Measurements from ENCODE around the gene OR52L1.
"Not testable (repeated sequence)": the region's sequence is repeated elsewhere in the genome, so short reads cannot be mapped to it uniquely, and the experiment has no call there.

- not testable (repeated sequence) for TF ChIP-seq ZNF274 (IDR thresholded peaks at IDR 0.05; ENCODE audit: insufficient read depth, insufficient read length); SMC3 (IDR thresholded peaks at IDR 0.05; ENCODE audit: borderline replicate concordance, low read length)
Measured at GRCh38 chr11:5960704-5961320, 26.0 kb downstream of the OR52L1 start.
